Keratinocyte (primary cell): ENCODE measurements around the gene GPR107. TPM values are rescaled to one million over a fixed set of nuclear protein-coding genes. Genes with fewer than 3 reads are reported as not detected.

Source experiments
- DNase-seq: peaks from one replicate; pipeline ENCODE4 v3.0.0-alpha.2; 2011; ENCODE audit warnings: low read depth, missing footprints, low spot score
- FAIRE-seq: peaks from 2 replicates; lab custom pipeline; 2011; peaks lifted over from hg19 to GRCh38; lab: Jason Lieb, UNC
- H2AFZ ChIP-seq: 2 replicates; pipeline ENCODE4 v1.6.0; 2012; ENCODE audit warnings: low read length, control low read depth, inconsistent platforms; ENCODE audit not compliant: control insufficient read depth
- H3K27ac ChIP-seq: 2 replicates; pipeline ENCODE4 v1.5.1; 2011; ENCODE audit warnings: low read length; ENCODE audit not compliant: control insufficient read depth, insufficient read depth
- H3K27me3 ChIP-seq: 3 replicates; pipeline ENCODE4 v1.6.0; 2011; ENCODE audit warnings: low read length; ENCODE audit not compliant: control insufficient read depth, insufficient read depth; ENCODE audit errors: extremely low read depth
- H3K36me3 ChIP-seq, 2 experiments: 2 replicates in 1 of 2; 3 replicates in 1 of 2; pipeline ENCODE4 v1.5.1; 2011; ENCODE audit warnings: low read length in 2 of 2, mild to moderate bottlenecking in 1 of 2; ENCODE audit not compliant: control insufficient read depth in 2 of 2, insufficient read depth in 2 of 2; ENCODE audit errors: extremely low read depth in 1 of 2
- H3K4me1 ChIP-seq: 3 replicates; pipeline ENCODE4 v1.5.1; 2011; ENCODE audit warnings: low read length; ENCODE audit not compliant: control insufficient read depth, insufficient read depth; ENCODE audit errors: extremely low read depth
- H3K4me2 ChIP-seq: 3 replicates; pipeline ENCODE4 v1.6.0; 2011; ENCODE audit warnings: low read depth, low read length; ENCODE audit not compliant: control insufficient read depth, insufficient read depth; ENCODE audit errors: extremely low read depth
- H3K4me3 ChIP-seq, 3 experiments: fragments of 200-600 bp in 1 of 3; sonication (generic) in 1 of 3; 2 replicates in 2 of 3; 3 replicates in 1 of 3; pipeline ENCODE4 v1.5.1; 2011 to 2016; ENCODE audit warnings: low read length in 3 of 3, mild to moderate bottlenecking in 3 of 3, control low read depth in 2 of 3, inconsistent platforms in 1 of 3, low read depth in 1 of 3, mixed read lengths in 1 of 3, mixed run types in 1 of 3, moderate library complexity in 1 of 3; ENCODE audit not compliant: control insufficient read depth in 2 of 3, insufficient read depth in 2 of 3; ENCODE audit errors: extremely low read depth in 1 of 3
- H3K79me2 ChIP-seq: 2 replicates; pipeline ENCODE4 v1.6.0; 2012; ENCODE audit warnings: low read length; ENCODE audit not compliant: control insufficient read depth, insufficient read depth
- H3K9ac ChIP-seq: 3 replicates; pipeline ENCODE4 v1.6.0; 2011; ENCODE audit warnings: low read length; ENCODE audit not compliant: control insufficient read depth, insufficient read depth; ENCODE audit errors: extremely low read depth
- H3K9me1 ChIP-seq: 3 replicates; pipeline ENCODE4 v1.6.0; 2011; ENCODE audit warnings: low read length; ENCODE audit not compliant: control insufficient read depth, insufficient read depth; ENCODE audit errors: extremely low read depth
- H3K9me3 ChIP-seq: 2 replicates; pipeline ENCODE4 v1.5.1; 2012; ENCODE audit warnings: low read depth, low read length; ENCODE audit not compliant: control insufficient read depth
- H4K20me1 ChIP-seq: 3 replicates; pipeline ENCODE4 v1.6.0; 2011; ENCODE audit warnings: low read length; ENCODE audit not compliant: control insufficient read depth, insufficient read depth; ENCODE audit errors: extremely low read depth
- EZH2 ChIP-seq: IDR thresholded peaks from one replicate; pipeline ENCODE4 v1.6.1; 2012; ENCODE audit warnings: inconsistent platforms, mild to moderate bottlenecking, low read length, moderate library complexity
- dilution Hi-C: fragments of 300-500 bp; cut with MboI; formaldehyde crosslinking; loops from one replicate; pipeline ENCODE4 v1.7.0; 2020; ENCODE audit warnings: low sequenced_read_pairs; ENCODE audit not compliant: extremely low pct_ligation_motif_present
- polyA plus RNA-seq, 5 experiments: library from polyadenylated mRNA; depleted of rRNA in 3 of 5; stranded (reverse) in 3 of 5; stranded (forward) in 1 of 5; unstranded in 1 of 5; fragments of >200 nt; gene quantifications; 1 replicate in 1 of 5; 2 replicates in 3 of 5; 3 replicates in 1 of 5; pipeline versions ENCODE4 v1.2.1 to v1.2.3, GENCODE V29; 2011 to 2012; ENCODE audit warnings: missing spikeins in 2 of 5, low read depth in 1 of 5, low replicate concordance in 1 of 5
- TF ChIP-seq, protein P1 (sequence below), 3 experiments: IDR thresholded peaks in 1 of 3; conservative IDR thresholded peaks in 1 of 3; optimal IDR thresholded peaks in 1 of 3; 2 replicates in 2 of 3; 3 replicates in 1 of 3; pipeline versions ENCODE3 to v1.5.1; 2011; ENCODE audit warnings: low read length in 3 of 3, mild to moderate bottlenecking in 3 of 3, moderate library complexity in 2 of 3, control low read depth in 1 of 3, inconsistent platforms in 1 of 3; ENCODE audit not compliant: insufficient read depth in 2 of 3; ENCODE audit errors: extremely low read depth in 1 of 3

GPR107 gene
- polyA plus RNA-seq, 1 donor (not counting 4 experiments of a cell fraction or from before 2014, with no cell fraction given): 27.3 TPM

DNA sequence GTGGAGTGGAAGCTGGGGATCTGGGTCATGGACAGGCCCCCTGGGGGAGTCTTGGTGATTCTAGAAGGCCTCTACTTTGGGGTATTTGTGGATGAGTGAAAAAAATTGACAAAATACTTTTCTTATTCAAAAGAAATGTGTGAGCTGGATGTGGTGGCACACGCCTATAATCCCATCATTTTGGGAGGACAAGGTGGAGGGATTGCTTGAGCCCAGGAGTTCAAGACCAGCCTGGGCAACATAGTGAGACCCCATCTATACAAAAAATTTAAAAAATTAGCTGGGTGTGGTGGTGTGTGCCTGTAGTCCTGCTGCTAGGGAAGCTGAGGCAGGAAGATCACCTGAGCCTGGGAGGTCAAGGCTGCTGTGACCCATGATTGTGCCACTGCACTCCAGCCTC, 111.9 kb downstream of the GPR107 start:
- Histone ChIP-seq H3K4me2 (no peak overlapping the region), H3K27me3 (no peaks in the 10 kb centered on the region), H2AFZ (no peak overlapping the region), H3K27ac (no peak overlapping the region), H3K36me3 (no peaks in the 10 kb centered on the region), H4K20me1 (no peaks in the 10 kb centered on the region), H3K4me1 (peaks cover 6% of the 10 kb centered on the region), H3K9ac (no peak overlapping the region), H3K9me1 (no peaks in the 10 kb centered on the region), H3K4me3 (no peak overlapping the region), H3K9me3 (no peaks in the 10 kb centered on the region), H3K79me2 (no peaks in the 10 kb centered on the region)
- TF ChIP-seq, protein P1, sequence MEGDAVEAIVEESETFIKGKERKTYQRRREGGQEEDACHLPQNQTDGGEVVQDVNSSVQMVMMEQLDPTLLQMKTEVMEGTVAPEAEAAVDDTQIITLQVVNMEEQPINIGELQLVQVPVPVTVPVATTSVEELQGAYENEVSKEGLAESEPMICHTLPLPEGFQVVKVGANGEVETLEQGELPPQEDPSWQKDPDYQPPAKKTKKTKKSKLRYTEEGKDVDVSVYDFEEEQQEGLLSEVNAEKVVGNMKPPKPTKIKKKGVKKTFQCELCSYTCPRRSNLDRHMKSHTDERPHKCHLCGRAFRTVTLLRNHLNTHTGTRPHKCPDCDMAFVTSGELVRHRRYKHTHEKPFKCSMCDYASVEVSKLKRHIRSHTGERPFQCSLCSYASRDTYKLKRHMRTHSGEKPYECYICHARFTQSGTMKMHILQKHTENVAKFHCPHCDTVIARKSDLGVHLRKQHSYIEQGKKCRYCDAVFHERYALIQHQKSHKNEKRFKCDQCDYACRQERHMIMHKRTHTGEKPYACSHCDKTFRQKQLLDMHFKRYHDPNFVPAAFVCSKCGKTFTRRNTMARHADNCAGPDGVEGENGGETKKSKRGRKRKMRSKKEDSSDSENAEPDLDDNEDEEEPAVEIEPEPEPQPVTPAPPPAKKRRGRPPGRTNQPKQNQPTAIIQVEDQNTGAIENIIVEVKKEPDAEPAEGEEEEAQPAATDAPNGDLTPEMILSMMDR (optimal IDR thresholded peaks at IDR 0.05 in 1 of 3, IDR thresholded peaks at IDR 0.05 in 1 of 3, conservative IDR thresholded peaks at IDR 0.05 in 1 of 3; ENCODE audit: extremely low read depth in 1 of 3, insufficient read depth in 2 of 3, low read length in 3 of 3): no peak
- TF ChIP-seq EZH2: no peak
- dilution Hi-C loops: no loop called here
- FAIRE-seq (no peak), DNase-seq (no peak)

DNA sequence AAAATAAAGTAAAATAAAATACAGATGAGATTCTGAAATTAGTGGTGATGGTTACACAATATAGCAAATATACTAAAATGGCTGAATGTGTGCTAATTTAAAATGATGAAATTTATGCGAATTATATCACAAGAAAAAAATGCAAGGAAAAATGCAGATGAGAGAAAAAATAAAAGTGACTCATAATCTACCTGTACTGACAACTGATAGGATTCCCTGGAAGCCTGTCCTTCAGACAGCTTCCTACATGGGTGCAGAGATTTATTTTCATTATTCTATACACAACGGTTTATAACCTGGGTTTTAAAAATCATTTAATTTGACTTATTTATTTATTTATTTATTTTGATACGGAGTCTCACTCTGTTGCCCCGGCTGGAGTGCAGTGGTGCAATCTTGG, 112.7 kb downstream of the GPR107 start:
- H3K9me3 ChIP-seq: no peaks in the 10 kb centered on the region
- DNase-seq: no peak

More for the DNA sequence above, 112.7 kb downstream of the GPR107 start:
- no peak overlapping the region for H3K27ac ChIP-seq
- dilution Hi-C loops: no loop called here
- no peaks in the 10 kb centered on the region for H3K36me3 ChIP-seq
- TF ChIP-seq EZH2: no peak
- TF ChIP-seq, protein P1 (optimal IDR thresholded peaks at IDR 0.05 in 1 of 3, IDR thresholded peaks at IDR 0.05 in 1 of 3, conservative IDR thresholded peaks at IDR 0.05 in 1 of 3; ENCODE audit: extremely low read depth in 1 of 3, insufficient read depth in 2 of 3, low read length in 3 of 3): no peak
- no peaks in the 10 kb centered on the region for H3K79me2 ChIP-seq
- H3K27me3 ChIP-seq: no peaks in the 10 kb centered on the region
- peaks cover 6% of the 10 kb centered on the region for H3K4me1 ChIP-seq
- H4K20me1 ChIP-seq: no peaks in the 10 kb centered on the region
- FAIRE-seq: no peak
- no peak overlapping the region for H3K4me2 ChIP-seq
- no peak overlapping the region for H2AFZ ChIP-seq
- H3K9me1 ChIP-seq: no peaks in the 10 kb centered on the region
- no peak overlapping the region for H3K4me3 ChIP-seq
- H3K9ac ChIP-seq: no peak overlapping the region
